Endothelial cell (in vitro differentiated cells): ENCODE data around the gene TMEM91. TPM values are rescaled to one million over a fixed set of nuclear protein-coding genes. Genes with fewer than 3 reads are reported as not detected.

Experiments used
- DNase-seq: peaks from one replicate; pipeline ENCODE4 v3.0.0; 2021; ENCODE audit warnings: low spot score
- H3K27ac Mint-ChIP-seq: one replicate; pipeline ENCODE4 v1.8.0; 2021; ENCODE audit warnings: mixed read lengths, inconsistent platforms; ENCODE audit not compliant: unreplicated experiment
- H3K27me3 Mint-ChIP-seq: one replicate; pipeline ENCODE4 v1.8.0; 2021; ENCODE audit warnings: mild to moderate bottlenecking, moderate library complexity, mixed read lengths, inconsistent platforms; ENCODE audit not compliant: unreplicated experiment
- H3K36me3 Mint-ChIP-seq: one replicate; pipeline ENCODE4 v1.8.0; 2021; ENCODE audit warnings: mild to moderate bottlenecking, low read depth, mixed read lengths, inconsistent platforms; ENCODE audit not compliant: unreplicated experiment
- H3K4me1 Mint-ChIP-seq: one replicate; pipeline ENCODE4 v1.8.0; 2021; ENCODE audit warnings: mild to moderate bottlenecking, mixed read lengths, inconsistent platforms; ENCODE audit not compliant: unreplicated experiment
- H3K4me3 Mint-ChIP-seq: one replicate; pipeline ENCODE4 v1.8.0; 2021; ENCODE audit warnings: mild to moderate bottlenecking, mixed read lengths, inconsistent platforms; ENCODE audit not compliant: unreplicated experiment
- H3K9me3 Mint-ChIP-seq: one replicate; pipeline ENCODE4 v1.8.0; 2021; ENCODE audit warnings: mixed read lengths, inconsistent platforms; ENCODE audit not compliant: unreplicated experiment
- CTCF ChIP-seq: fragments of 200-600 bp; sonication (generic); IDR thresholded peaks from one replicate; pipeline ENCODE4 v1.5.0; 2021; ENCODE audit warnings: antibody characterized with exemption; ENCODE audit not compliant: unreplicated experiment
- total RNA-seq: library from RNA; stranded (reverse); fragmentation: NEBNext Ultra II Directional; extraction: Animal tissue kit (Norgen Biotek cat#: 25700); gene quantifications from one replicate; pipeline ENCODE4 v1.2.1, GENCODE V29; 2021; ENCODE audit not compliant: unreplicated experiment

The TMEM91 gene
- total RNA-seq, 1 donor from 2014 or later: 7.6 TPM

GRCh38 chr19:41328842-41329225 is 47.5 kb upstream of the TMEM91 start:
- peaks cover 62% of the 10 kb centered on the region for H3K4me1 Mint-ChIP-seq
- H3K4me3 Mint-ChIP-seq: no peak overlapping the region
- H3K27ac Mint-ChIP-seq: peak overlapping the region; percentile 80
- H3K27me3 Mint-ChIP-seq: peaks cover 28% of the 10 kb centered on the region
- DNase-seq: no peak
- H3K9me3 Mint-ChIP-seq: no peaks in the 10 kb centered on the region
- H3K36me3 Mint-ChIP-seq: peaks cover 52% of the 10 kb centered on the region
- TF ChIP-seq CTCF: no peak

GRCh38 chr19:41330481-41330880 is 45.9 kb upstream of the TMEM91 start:
- peaks cover 57% of the 10 kb centered on the region for H3K36me3 Mint-ChIP-seq
- no peaks in the 10 kb centered on the region for H3K9me3 Mint-ChIP-seq
- no peak for TF ChIP-seq CTCF
- H3K4me3 Mint-ChIP-seq: peak overlapping the region; percentile 24
- no peak for DNase-seq
- peaks cover 26% of the 10 kb centered on the region for H3K27me3 Mint-ChIP-seq
- peaks cover 49% of the 10 kb centered on the region for H3K4me1 Mint-ChIP-seq
- peak overlapping the region; percentile 51 for H3K27ac Mint-ChIP-seq

GRCh38 chr19:41330946-41331678 is 45.2 kb upstream of the TMEM91 start:
- H3K4me1 Mint-ChIP-seq: peaks cover 47% of the 10 kb centered on the region
- peak overlapping the region; percentile 73 for H3K4me3 Mint-ChIP-seq
- H3K27me3 Mint-ChIP-seq: peaks cover 25% of the 10 kb centered on the region
- H3K36me3 Mint-ChIP-seq: peaks cover 56% of the 10 kb centered on the region
- no peaks in the 10 kb centered on the region for H3K9me3 Mint-ChIP-seq
- no peak for DNase-seq
- no peak for TF ChIP-seq CTCF
- no peak overlapping the region for H3K27ac Mint-ChIP-seq

- H3K4me1 Mint-ChIP-seq: peaks cover 38% of the 10 kb centered on the region
- no peak overlapping the region for H3K27ac Mint-ChIP-seq
- no peaks in the 10 kb centered on the region for H3K9me3 Mint-ChIP-seq
- DNase-seq: no peak
- no peak overlapping the region for H3K4me3 Mint-ChIP-seq
- peaks cover 17% of the 10 kb centered on the region for H3K27me3 Mint-ChIP-seq
- H3K36me3 Mint-ChIP-seq: peaks cover 48% of the 10 kb centered on the region
- TF ChIP-seq CTCF: no peak
Observed at GRCh38 chr19:41332000-41332399, 44.3 kb upstream of the TMEM91 start.

GRCh38 chr19:41332468-41332867 is 43.9 kb upstream of the TMEM91 start:
- Mint-ChIP-seq H3K36me3 (peaks cover 48% of the 10 kb centered on the region), H3K27me3 (peaks cover 15% of the 10 kb centered on the region), H3K27ac (peak overlapping the region; percentile 59), H3K4me1 (peaks cover 35% of the 10 kb centered on the region), H3K9me3 (no peaks in the 10 kb centered on the region), H3K4me3 (peak overlapping the region; percentile 68)
- no peak for TF ChIP-seq CTCF
- no peak for DNase-seq
